Measurements from ENCODE around the gene TMEM200B.
"Not testable (repeated sequence)": the region's sequence is repeated elsewhere in the genome, so short reads cannot be mapped to it uniquely, and the experiment has no call there.

The TMEM200B gene

GRCh38 chr1:29123887-29124365 is at the start of gene TMEM200B:
Gene TMEM200B (minus strand): TSS chr1:29123903. CDS start chr1:29121828, 2,075 bp downstream.
- DNase-seq (ENCODE audit: low read depth in 3 of 3): no peak

GRCh38 chr1:29172415-29172939 is 48.8 kb upstream of the TMEM200B start:
- no peak for DNase-seq (ENCODE audit: low read depth in 3 of 3)

GRCh38 chr1:29171521-29171920 is 47.8 kb upstream of the TMEM200B start:
- DNase-seq (ENCODE audit: low read depth in 3 of 3): no peak

GRCh38 chr1:29171089-29171488 is 47.4 kb upstream of the TMEM200B start:
- DNase-seq (ENCODE audit: low read depth in 3 of 3): no peak

- DNase-seq (ENCODE audit: low read depth in 3 of 3): no peak
Measured at GRCh38 chr1:29169976-29170375, 46.3 kb upstream of the TMEM200B start.

GRCh38 chr1:29167904-29168303 is 44.2 kb upstream of the TMEM200B start:
- no peak for DNase-seq (ENCODE audit: low read depth in 3 of 3)

GRCh38 chr1:29166291-29166878 is 42.7 kb upstream of the TMEM200B start:
- DNase-seq (ENCODE audit: low read depth in 3 of 3): no peak

GRCh38 chr1:29164588-29164987 is 40.9 kb upstream of the TMEM200B start:
- no peak for DNase-seq (ENCODE audit: low read depth in 3 of 3)

- DNase-seq (ENCODE audit: low read depth in 3 of 3): no peak
Measured at GRCh38 chr1:29162476-29163138, 38.9 kb upstream of the TMEM200B start.

- DNase-seq (ENCODE audit: low read depth in 3 of 3): no peak
Measured at GRCh38 chr1:29162025-29162424, 38.3 kb upstream of the TMEM200B start.

GRCh38 chr1:29159773-29160172 is 36.1 kb upstream of the TMEM200B start:
- DNase-seq (ENCODE audit: low read depth in 3 of 3): no peak

- no peak for DNase-seq (ENCODE audit: low read depth in 3 of 3)
Measured at GRCh38 chr1:29157269-29157601, 33.5 kb upstream of the TMEM200B start.

GRCh38 chr1:29156543-29157268 is 33.0 kb upstream of the TMEM200B start:
- DNase-seq (ENCODE audit: low read depth in 3 of 3): no peak

- DNase-seq (ENCODE audit: low read depth in 3 of 3): no peak
Measured at GRCh38 chr1:29152046-29152805, 28.5 kb upstream of the TMEM200B start.

GRCh38 chr1:29150346-29150745 is 26.6 kb upstream of the TMEM200B start:
- not testable (repeated sequence) for DNase-seq (ENCODE audit: low read depth in 3 of 3)

- no peak for DNase-seq (ENCODE audit: low read depth in 3 of 3)
Measured at GRCh38 chr1:29148656-29149491, 25.2 kb upstream of the TMEM200B start.

GRCh38 chr1:29145739-29146437 is 22.2 kb upstream of the TMEM200B start:
- no peak for DNase-seq (ENCODE audit: low read depth in 3 of 3)

- no peak for DNase-seq (ENCODE audit: low read depth in 3 of 3)
Measured at GRCh38 chr1:29144178-29144577, 20.5 kb upstream of the TMEM200B start.

GRCh38 chr1:29142714-29143113 is 19.0 kb upstream of the TMEM200B start:
- DNase-seq (ENCODE audit: low read depth in 3 of 3): no peak

GRCh38 chr1:29136391-29136915 is 12.8 kb upstream of the TMEM200B start:
- no peak for DNase-seq (ENCODE audit: low read depth in 3 of 3)

All from stimulated activated CD4-positive, alpha-beta T cell treated with anti-CD3 and anti-CD28 coated beads, TNF-alpha, amount 100 ng/mL, for 24 hours (primary cell).